Neural cell (in vitro differentiated cells): Measurements from ENCODE around the gene ACAP3. TPM values are rescaled to one million over a fixed set of nuclear protein-coding genes. Genes with fewer than 3 reads are reported as not detected.
"Not testable (repeated sequence)": the region's sequence is repeated elsewhere in the genome, so short reads cannot be mapped to it uniquely, and the experiment has no call there.

Experiments used
- H2AFZ ChIP-seq: fragments of 200-600, 300-800 bp; sonication (generic), shearing (Covaris generic); 2 replicates; pipeline ENCODE4 v1.6.0; 2014; ENCODE audit warnings: low read depth, mild to moderate bottlenecking, antibody characterized with exemption, low read length, moderate library complexity
- H3F3A ChIP-seq: fragments of 200-600 bp; shearing (Covaris generic); 2 replicates; pipeline ENCODE4 v1.6.1; 2016; ENCODE audit warnings: mild to moderate bottlenecking, moderate library complexity, mixed read lengths, antibody characterized with exemption, low read length; ENCODE audit not compliant: insufficient read depth, poor library complexity, severe bottlenecking
- H3K27ac ChIP-seq: fragments of 200-600, 300-800 bp; sonication (generic), shearing (Covaris generic); 2 replicates; pipeline ENCODE4 v1.5.1; 2014; ENCODE audit warnings: mild to moderate bottlenecking, low read length, moderate library complexity
- H3K27me3 ChIP-seq: fragments of 300-800, 200-600 bp; sonication (generic), shearing (Covaris generic); 2 replicates; pipeline ENCODE4 v1.6.0; 2014; ENCODE audit warnings: mild to moderate bottlenecking, low read depth, low read length, moderate library complexity; ENCODE audit not compliant: insufficient read depth
- H3K36me3 ChIP-seq: fragments of 300-800, 200-600 bp; sonication (generic), shearing (Covaris generic); 2 replicates; pipeline ENCODE4 v1.5.1; 2014; ENCODE audit warnings: mild to moderate bottlenecking, antibody characterized with exemption, low read length, moderate library complexity; ENCODE audit not compliant: insufficient read depth
- H3K4me2 ChIP-seq: fragments of 300-800, 200-600 bp; sonication (generic), shearing (Covaris generic); 2 replicates; pipeline ENCODE4 v1.6.0; 2014; ENCODE audit warnings: mild to moderate bottlenecking, low read length
- H3K4me3 ChIP-seq: fragments of 300-800, 200-600 bp; sonication (generic), shearing (Covaris generic); 2 replicates; pipeline ENCODE4 v1.5.1; 2014; ENCODE audit warnings: mild to moderate bottlenecking, low read length, moderate library complexity
- H3K79me2 ChIP-seq: fragments of 200-600 bp; shearing (Covaris generic); replicated peaks from 2 replicates; pipeline ENCODE4 v1.6.0; 2014; ENCODE audit warnings: mild to moderate bottlenecking, low read length, moderate library complexity; ENCODE audit not compliant: insufficient read depth
- H3K9ac ChIP-seq: fragments of 300-800, 200-600 bp; sonication (generic), shearing (Covaris generic); 2 replicates; pipeline ENCODE4 v1.6.1; 2016; ENCODE audit warnings: mild to moderate bottlenecking, low read length, mixed read lengths
- H3K9me2 ChIP-seq: fragments of 200-600 bp; shearing (Covaris generic); 2 replicates; pipeline ENCODE4 v1.6.1; 2016; ENCODE audit warnings: mild to moderate bottlenecking, low read length, mixed read lengths; ENCODE audit not compliant: insufficient read depth
- H3K9me3 ChIP-seq: fragments of 200-600, 300-800 bp; sonication (generic), shearing (Covaris generic); 2 replicates; pipeline ENCODE4 v1.6.1; 2016; ENCODE audit warnings: mild to moderate bottlenecking, mixed run types, low read length, moderate library complexity, mixed read lengths
- H4K20me1 ChIP-seq: fragments of 200-600 bp; shearing (Covaris generic); 2 replicates; pipeline ENCODE4 v1.6.1; 2016; ENCODE audit warnings: mild to moderate bottlenecking, mixed run types; ENCODE audit not compliant: insufficient read depth
- CTCF ChIP-seq: fragments of 450-650 bp; IDR thresholded peaks from 2 replicates; pipeline ENCODE4 v1.5.1; 2014; ENCODE audit warnings: antibody characterized with exemption, mild to moderate bottlenecking, moderate library complexity; ENCODE audit not compliant: poor library complexity, severe bottlenecking
- EP300 ChIP-seq: fragments of 450-650 bp; conservative IDR thresholded peaks from 2 replicates; pipeline ENCODE4 v1.6.1; 2014; ENCODE audit warnings: antibody characterized with exemption, mild to moderate bottlenecking, moderate library complexity; ENCODE audit not compliant: poor library complexity, severe bottlenecking
- EZH2 ChIP-seq: fragments of 200-600, 300-800 bp; shearing (Covaris generic), sonication (generic); IDR thresholded peaks from 2 replicates; pipeline ENCODE4 v1.6.1; 2014; ENCODE audit warnings: antibody characterized with exemption, low read length, borderline replicate concordance, mild to moderate bottlenecking; ENCODE audit not compliant: insufficient read depth, poor library complexity, severe bottlenecking
- MXI1 ChIP-seq: fragments of 450-650 bp; conservative IDR thresholded peaks from 2 replicates; pipeline ENCODE4 v1.6.1; 2014; ENCODE audit warnings: antibody characterized with exemption, mild to moderate bottlenecking; ENCODE audit not compliant: poor library complexity, severe bottlenecking
- POLR2AphosphoS5 ChIP-seq: IDR thresholded peaks from 2 replicates; pipeline ENCODE4 v1.6.1; 2012
- RAD21 ChIP-seq: fragments of 450-650 bp; conservative IDR thresholded peaks from 2 replicates; pipeline ENCODE4 v1.6.1; 2014; ENCODE audit warnings: antibody characterized with exemption, mild to moderate bottlenecking, moderate library complexity
- REST ChIP-seq: IDR thresholded peaks from 2 replicates; pipeline ENCODE4 v1.6.1; 2012; ENCODE audit warnings: borderline replicate concordance
- SMC3 ChIP-seq: fragments of 450-650 bp; conservative IDR thresholded peaks from 2 replicates; pipeline ENCODE4 v1.6.1; 2014; ENCODE audit warnings: antibody characterized with exemption, mild to moderate bottlenecking, moderate library complexity; ENCODE audit not compliant: poor library complexity
- TAF1 ChIP-seq: IDR thresholded peaks from 2 replicates; pipeline ENCODE4 v1.6.1; 2012; ENCODE audit warnings: low read depth
- polyA plus RNA-seq: library from polyadenylated mRNA; depleted of rRNA; stranded (reverse); fragments of >200 nt; gene quantifications from 2 replicates; pipeline ENCODE4 v1.2.3, GENCODE V29; 2014

ACAP3 gene
- polyA plus RNA-seq, 1 donor from 2014 or later: 186 TPM

GRCh38 chr1:1317420-1317819 lies 9.7 kb upstream of the ACAP3 start:
- Histone ChIP-seq H3F3A (no peaks in the 10 kb centered on the region), H3K9me2 (no peaks in the 10 kb centered on the region), H3K79me2 (peaks cover 7% of the 10 kb centered on the region), H3K9ac (no peak overlapping the region), H4K20me1 (peaks cover 16% of the 10 kb centered on the region), H3K4me2 (no peak overlapping the region), H3K9me3 (no peaks in the 10 kb centered on the region), H3K4me3 (no peak overlapping the region), H3K36me3 (no peaks in the 10 kb centered on the region), H3K27me3 (no peaks in the 10 kb centered on the region), H2AFZ (no peak overlapping the region), H3K27ac (no peak overlapping the region)
- TF ChIP-seq MXI1 (no peak), REST (no peak), CTCF (no peak), POLR2AphosphoS5 (no peak), RAD21 (no peak), TAF1 (no peak), EZH2 (no peak), EP300 (no peak), SMC3 (no peak)

GRCh38 chr1:1316199-1316598 lies 8.5 kb upstream of the ACAP3 start:
- H3K79me2 ChIP-seq, H3K36me3 ChIP-seq: not testable (repeated sequence)

GRCh38 chr1:1315435-1315954 lies 7.8 kb upstream of the ACAP3 start:
- Histone ChIP-seq H3K79me2 (no peaks in the 10 kb centered on the region), H3K27ac (no peak overlapping the region), H3K9me3 (no peaks in the 10 kb centered on the region), H3K27me3 (no peaks in the 10 kb centered on the region), H3K4me2 (no peak overlapping the region), H2AFZ (no peak overlapping the region), H3F3A (no peaks in the 10 kb centered on the region), H3K36me3 (no peaks in the 10 kb centered on the region), H3K9ac (no peak overlapping the region), H4K20me1 (peaks cover 5% of the 10 kb centered on the region), H3K9me2 (no peaks in the 10 kb centered on the region), H3K4me3 (no peak overlapping the region)
- no peak for TF ChIP-seq EZH2
- no peak for TF ChIP-seq MXI1

More at GRCh38 chr1:1316199-1316598, 8.5 kb upstream of the ACAP3 start:
- H3K9me3 ChIP-seq, H2AFZ ChIP-seq, H3K9me2 ChIP-seq, H3K9ac ChIP-seq, H3K27me3 ChIP-seq, H3K27ac ChIP-seq, H3K4me2 ChIP-seq, H3K4me3 ChIP-seq, H3F3A ChIP-seq: not testable (repeated sequence)
- H4K20me1 ChIP-seq: peaks cover 11% of the 10 kb centered on the region
